NCI-H524 (cell line): ENCODE results near the gene MITD1.
"Not testable (repeated sequence)": the region's sequence is repeated elsewhere in the genome, so short reads cannot be mapped to it uniquely, and the experiment has no call there.

Source experiments
- DNase-seq, 2 experiments: peaks; one replicate each; lab custom pipeline; 2025; lab: John Stamatoyannopoulos, UW

The MITD1 gene

DNA sequence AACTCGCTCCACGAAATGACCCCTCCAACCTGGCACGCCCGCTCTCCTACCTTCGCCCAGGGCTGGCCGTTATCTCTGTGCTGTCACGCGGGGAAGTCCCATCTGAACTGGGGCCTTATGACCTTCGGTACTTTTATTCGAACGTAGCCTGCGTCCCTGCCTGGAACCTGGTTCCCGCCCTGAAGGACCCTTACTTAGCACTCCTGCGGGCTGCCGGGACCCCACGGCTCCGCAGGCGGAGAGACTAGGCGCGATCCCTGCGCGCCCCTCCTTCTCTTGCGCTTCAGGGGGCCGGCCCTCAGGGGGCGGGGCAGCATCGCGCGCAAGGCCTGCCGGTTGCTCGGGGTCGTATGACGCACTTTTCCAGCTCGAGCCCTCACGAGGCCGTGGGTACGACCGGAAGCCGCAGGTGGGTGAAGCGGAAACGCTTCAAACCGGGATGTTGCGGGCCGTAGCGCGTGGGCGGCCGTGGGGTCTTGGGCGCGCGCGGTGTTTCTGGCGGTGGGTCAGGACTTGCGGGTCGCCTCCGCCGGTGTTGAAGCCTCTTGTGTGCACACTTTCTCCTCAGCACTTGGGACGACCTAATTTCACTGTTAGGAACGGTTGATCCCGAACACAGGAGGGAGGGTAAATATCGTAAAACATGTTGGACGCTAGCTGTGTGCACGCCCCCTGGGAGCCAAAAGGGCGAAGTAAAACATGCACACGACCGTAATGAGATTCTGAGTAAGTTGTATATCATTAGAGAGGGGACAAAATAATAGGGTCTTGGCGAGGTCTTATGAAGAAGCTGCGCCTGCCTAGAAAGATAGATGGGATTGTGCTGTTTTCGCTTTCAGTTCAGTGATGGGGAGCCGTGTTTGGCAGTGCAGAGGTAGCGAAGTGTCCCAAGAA is 26.0 kb downstream of the MITD1 start, which contains the start of the genes LIPT1 and TSGA10:
Gene LIPT1 (plus strand): TSS at position 325 of the 894 bp plus-strand sequence. CDS start 6,991 bp downstream, outside the sequence.
Gene TSGA10 (minus strand): TSS at position 300 of the 894 bp plus-strand sequence. CDS start 45,503 bp downstream, outside the sequence.
- peak; percentile 84 to 89 for DNase-seq

DNA sequence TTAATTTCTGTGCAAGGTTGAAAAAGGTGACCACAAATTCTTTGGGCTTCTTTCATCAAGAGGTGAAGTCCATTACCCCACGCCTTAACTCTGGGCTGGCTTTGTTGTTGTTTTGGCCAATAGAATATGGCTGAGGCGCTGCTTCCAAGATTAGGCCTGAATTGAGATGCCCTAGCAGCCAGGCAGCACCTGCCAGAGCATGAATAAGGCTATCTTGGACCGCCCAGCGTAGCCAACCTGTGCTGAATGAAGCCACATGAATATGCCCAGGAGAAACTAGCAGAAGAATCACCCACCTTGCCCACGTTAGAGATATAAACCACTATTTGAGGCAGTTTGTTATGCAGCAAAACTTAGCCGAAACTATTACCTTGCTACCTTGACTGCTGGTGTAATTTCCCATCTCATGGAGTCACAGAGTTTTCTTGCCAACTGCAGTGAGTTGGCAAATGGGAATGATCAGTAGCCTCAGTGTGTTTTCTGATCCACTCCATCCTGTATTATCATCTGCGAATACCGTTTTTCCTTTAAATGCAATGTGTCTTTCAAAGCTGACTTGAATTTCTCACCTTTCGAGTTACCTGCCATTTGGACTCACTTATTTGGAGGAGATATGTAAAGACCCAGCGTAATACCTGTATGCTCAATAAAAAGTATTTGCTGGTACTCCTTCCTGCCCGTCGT is 26.8 kb downstream of the MITD1 start:
- no peak for DNase-seq

DNA sequence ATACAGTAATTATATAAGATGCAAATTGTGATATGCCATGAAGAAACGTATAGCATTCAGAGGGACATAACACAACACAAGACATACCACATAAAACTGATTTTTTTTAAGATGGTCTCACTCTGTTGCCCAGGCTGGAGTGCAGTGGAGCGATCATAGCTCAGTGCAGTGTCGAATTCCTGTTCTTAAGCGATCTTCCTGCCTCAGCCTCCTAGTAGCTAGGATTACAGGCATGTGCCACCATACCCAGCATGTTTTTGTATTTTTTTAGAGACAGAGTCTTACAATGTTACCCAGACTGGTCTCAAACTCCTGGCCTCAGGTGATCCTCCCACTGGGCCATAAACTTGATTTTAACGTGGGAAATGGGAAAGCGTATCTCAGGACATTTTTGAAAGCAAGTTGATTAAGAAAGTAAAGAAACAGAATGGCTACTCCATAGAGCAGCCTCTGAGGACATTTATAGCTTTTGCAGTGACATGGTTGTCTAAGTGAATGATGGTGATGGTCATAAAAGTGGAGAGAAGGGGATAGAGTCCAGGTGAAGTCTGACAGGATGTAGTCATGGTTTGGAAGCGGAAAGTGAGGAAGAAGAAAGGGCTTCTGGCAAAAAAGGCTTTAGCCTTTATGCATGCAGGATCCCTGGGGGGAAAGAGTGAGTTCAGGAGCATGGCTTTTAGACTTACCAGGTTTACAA is 28.5 kb downstream of the MITD1 start:
- no peak for DNase-seq

DNA sequence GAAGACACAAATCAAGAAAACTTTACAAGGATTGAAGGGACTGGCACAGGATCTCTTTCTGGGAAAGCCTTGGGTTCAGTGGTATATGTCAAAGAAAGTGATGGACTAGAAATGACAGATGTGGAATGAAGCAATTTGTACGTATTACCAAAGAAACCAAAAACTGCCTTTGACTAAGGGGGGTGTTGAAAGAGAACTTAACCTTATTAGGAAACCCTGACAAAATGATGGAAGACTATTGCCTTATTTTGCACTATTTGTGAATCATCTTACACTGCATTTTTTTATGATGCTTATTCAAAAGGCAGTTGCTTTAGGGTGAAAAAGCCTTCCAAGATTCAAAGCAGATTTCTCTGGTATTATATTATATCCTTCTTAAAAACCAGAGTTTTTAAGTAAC is 30.2 kb downstream of the MITD1 start:
- DNase-seq = no peak

DNA sequence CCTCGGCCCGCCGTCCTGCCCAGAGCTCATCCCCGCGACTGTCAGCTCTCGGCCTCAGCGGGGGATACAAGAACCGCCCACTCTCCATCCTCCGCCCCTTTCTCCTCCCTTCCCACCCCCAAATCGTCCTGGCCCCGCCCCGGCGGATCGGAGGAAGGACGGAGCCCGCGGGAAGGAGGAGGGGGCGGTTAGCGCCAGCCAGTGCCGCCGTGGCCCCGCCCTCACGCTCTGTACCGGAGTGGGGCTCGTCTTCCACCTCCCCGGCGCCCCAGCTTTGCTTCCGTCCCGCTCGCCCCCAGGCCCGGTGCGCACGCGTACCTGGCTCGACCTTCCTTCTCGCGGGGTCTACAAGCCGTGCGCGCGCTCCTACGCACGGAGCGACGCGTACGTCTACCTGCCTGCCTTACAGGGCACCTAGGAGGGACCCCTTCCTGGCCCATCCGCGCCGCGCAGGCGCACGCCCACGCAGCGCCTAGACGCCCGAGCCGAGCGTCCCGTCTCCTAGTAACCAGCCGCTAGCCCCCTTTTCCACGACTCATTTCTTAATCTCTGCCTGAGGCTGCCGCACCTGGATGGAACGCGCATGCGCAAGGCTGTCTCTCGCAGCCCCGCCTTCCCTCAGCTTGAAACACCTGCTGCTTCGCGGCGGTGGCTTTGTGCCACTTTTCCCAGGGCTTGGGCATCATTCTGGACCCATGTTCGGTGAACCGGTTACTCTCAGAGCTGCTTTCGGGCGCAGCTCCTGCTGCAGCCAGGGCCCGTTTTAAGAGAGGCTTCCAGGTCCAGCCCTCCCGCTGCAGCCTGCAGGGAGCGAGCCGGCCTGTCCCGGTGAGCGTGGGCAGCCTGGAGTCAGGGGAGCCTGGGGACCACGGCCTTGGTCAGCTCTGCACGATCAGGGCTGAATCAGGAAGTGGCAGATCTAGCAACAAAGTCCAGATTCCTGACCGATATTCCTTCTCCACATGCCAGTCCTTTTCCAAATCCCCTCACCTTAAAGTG is 39.4 kb downstream of the MITD1 start, which contains the start of gene C2orf15:
Gene C2orf15 (plus strand): TSS at position 598 of the 999 bp plus-strand sequence. CDS start 8,852 bp downstream, outside the sequence.
- DNase-seq = peak; percentile 90 to 95

DNA sequence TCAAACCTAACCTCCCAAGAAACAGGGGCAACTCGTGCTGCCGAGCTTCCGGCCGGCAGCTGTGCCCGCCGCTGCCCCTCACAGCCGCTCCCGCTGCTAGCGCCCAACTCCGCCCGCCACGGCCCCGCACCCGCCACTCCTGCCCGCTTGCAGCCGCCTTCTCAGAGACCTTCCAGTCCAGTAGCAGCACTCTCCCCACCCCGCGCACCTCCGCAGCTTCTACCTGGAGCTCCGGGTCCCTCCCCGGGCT is 40.1 kb downstream of the MITD1 start:
- DNase-seq = peak; percentile 32 to 71

DNA sequence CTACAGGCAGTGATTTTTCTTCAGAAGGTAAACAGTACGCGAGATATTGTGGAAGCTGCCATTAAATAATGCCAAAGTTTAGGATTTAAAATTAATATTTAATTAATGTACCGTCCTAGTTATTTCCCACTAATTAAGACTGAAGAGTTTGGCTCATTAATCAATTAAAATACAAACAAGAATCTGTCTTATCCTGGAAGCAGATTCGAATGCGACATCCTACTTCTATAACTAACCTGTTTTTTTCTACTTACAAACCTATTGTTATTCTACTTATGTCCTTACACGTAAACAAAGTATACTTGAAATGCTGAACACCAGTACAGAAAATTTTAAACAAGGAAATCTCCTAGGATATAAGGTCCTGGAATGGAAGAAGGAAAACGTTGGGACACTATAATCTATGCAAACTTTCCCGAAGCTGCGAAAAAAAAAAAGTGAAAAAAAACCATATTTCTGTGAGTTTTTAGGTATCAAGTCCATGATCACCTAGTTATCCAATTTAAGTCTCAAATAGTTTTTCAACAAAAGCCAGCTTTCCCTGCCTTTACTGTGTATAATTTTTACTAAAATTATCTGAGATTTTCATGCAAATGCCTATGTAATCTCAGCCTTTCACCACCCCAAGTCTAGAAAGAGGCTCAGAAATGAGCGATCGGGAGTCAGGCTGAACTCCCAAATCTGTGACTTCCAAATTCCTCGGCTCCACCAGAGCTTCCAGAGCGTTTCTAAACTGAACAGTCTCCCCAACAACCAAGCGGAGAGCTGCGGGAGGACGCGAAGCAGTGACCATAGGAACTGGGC is 40.6 kb downstream of the MITD1 start:
- no peak for DNase-seq

DNA sequence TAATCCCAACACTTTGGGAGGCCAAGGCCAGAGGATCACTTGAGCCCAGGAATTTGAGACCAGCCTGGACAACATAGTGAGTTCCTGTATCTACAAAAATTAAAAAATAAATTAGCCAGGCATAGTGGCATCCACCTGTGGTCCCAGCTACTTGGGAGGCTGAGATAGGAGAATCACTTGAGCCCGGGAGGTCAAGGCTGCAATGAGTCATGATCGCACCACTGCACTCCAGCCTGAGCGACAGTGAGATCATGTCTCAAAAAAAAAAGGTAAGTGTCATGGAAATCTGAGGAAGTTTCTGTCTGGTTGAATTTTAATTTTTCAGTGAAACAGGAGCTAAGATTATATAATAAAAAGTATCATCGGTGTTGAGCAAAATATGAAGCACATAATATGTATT is 41.9 kb downstream of the MITD1 start:
- no peak for DNase-seq

DNA sequence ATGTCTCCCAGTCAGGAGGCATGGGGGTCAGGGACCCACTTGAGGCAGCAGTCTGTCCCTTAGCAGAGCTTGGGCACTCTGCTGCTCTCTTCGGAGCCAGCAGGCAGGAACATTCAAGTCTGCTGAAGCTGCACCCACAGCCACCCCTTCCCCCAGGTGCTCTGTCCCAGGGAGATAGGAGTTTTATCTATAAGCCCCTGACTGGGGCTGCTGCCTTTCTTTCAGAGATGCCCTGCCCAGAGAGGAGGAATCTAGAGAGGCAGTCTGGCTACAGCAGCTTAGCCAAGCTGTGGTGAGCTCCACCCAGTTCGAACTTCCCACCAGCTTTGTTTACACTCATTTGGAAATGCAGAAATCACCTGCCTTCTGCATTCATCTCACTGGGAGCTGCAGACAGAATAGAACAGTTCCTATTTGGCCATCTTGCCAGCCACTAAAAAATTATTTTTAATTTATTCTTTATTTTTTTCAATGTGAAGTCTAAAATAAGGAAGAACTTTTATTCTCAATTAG is 45.8 kb downstream of the MITD1 start:
- not testable (repeated sequence) for DNase-seq

DNA sequence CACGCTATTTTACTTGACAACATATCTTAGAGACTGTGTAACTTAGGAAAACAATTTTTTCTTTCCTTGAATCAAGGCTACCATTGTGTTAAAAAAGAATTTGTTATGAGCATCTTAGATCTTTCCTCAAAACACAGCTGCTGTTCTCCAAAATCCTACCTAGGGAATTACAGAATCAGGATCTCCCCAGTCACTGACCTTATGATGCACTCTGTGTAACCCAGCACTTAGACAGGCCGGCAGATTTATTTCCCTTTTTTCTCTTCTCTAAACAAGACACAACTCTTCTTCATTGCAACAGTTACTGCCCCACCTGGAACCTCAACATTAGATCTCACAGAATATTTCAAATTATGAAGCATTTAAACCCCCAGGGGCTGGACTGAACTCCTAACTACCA is 52.9 kb downstream of the MITD1 start:
- DNase-seq = no peak
